ENCODE data around the gene IFNGR2.
"Not testable (repeated sequence)": the region's sequence is repeated elsewhere in the genome, so short reads cannot be mapped to it uniquely, and the experiment has no call there.

Gene IFNGR2

GRCh38 chr21:33378081-33378480 is 25.1 kb upstream of the IFNGR2 start:
- no peak for DNase-seq

DNA sequence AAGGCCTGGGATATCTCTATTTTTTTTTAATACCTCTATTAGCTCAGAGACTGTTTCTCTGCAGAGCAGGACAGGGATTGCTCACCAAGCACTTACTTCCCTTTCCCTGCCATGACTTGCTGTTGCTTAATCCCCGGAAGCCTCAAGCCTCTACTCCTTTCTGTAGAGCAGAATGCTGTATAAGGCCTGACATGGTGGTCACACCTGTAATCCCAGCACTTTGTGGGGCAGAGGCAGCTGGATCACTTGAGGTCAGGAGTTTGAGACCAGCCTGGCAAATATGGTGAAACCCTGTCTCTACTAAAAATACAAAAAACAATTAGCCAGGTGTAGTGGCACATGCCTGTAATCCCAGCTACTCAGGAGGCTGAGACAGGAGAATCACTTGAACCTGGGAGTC is 23.3 kb upstream of the IFNGR2 start:
- peak; percentile 74 to 89 for DNase-seq

DNA sequence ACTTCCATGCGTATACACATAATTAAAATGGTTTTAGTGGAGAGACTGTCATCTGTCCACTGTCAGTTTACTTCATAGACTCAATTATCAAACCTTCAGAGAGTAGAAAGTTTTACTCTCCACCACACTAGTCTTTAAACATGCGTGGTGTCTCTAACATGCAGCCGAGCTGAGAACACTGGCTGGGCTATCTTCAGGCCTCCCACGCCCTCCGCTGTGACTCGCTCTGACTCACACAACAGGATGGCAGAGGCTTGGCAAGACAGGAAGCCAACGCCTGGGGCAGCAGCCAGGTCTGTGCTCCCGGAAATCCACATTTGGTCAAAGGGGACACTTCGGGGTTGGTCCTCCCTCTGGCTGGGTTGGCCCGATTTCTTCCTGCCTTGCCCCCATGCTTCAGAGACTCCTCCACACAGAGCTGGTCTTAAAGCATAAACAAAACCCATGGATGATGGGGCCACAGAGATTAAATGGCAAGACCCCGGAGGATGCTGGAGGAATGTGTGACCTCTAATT is 22.7 kb upstream of the IFNGR2 start:
- DNase-seq, result peak; percentile 93 to 96

GRCh38 chr21:33381381-33381780 is 21.8 kb upstream of the IFNGR2 start:
- not testable (repeated sequence) for DNase-seq

GRCh38 chr21:33383056-33383888 is 19.9 kb upstream of the IFNGR2 start:
- peak; percentile 66 to 80 for DNase-seq

GRCh38 chr21:33384841-33385331 is 18.3 kb upstream of the IFNGR2 start:
- no peak for DNase-seq

DNA sequence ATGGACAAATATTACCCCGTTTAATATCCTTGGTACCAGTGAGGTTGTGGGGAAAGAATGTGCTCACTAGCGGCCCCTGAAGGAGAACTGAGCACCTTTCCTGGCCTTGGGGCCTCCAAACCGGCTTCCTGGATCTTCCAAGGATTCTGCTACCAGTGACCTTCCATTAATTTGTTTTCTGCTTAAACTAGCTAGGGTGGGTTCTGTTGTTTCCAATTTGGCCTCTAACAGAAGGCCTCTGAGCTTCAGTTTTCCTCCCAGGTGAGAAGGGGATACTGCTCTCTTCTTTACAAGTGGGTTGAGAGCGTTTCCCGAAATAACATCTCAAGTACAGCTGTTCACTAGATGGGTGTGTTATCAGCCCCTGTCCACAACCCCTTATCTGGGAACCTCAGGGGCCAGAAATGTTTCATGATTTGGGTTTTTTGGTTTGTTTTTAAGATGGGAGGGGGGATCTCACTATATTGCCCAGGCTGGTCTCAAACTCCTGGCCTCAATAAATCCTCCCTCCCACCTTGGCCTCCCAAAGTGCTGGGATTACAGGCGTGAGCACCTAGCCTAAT is 16.9 kb upstream of the IFNGR2 start:
- peak in 1 of 2 experiments; percentile 8 for DNase-seq

GRCh38 chr21:33387294-33387693 is 15.9 kb upstream of the IFNGR2 start:
- no peak for DNase-seq

GRCh38 chr21:33388188-33388587 is 15.0 kb upstream of the IFNGR2 start:
- DNase-seq, result peak; percentile 20 to 47

- no peak for DNase-seq
Observed at GRCh38 chr21:33390479-33390878, 12.7 kb upstream of the IFNGR2 start.

DNA sequence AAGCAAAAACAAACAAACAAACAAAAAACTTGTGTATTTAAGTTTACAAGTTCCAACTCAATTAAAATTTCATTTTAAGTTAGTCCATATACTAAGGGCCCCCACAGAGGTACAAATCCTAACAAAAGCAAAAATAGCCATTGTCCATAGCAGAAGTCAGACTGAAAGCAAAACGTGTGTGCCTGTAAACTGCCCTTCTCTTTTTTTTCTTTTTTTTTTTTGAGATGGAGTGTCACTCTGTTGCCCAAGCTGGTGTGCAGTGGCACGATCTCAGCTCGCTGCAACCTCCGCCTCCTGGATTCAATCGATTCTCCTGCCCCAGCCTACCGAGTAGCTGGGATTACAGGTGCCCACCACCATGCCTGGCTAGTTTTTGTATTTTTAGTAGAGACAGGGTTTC is 11.6 kb upstream of the IFNGR2 start:
- no peak for DNase-seq

DNA sequence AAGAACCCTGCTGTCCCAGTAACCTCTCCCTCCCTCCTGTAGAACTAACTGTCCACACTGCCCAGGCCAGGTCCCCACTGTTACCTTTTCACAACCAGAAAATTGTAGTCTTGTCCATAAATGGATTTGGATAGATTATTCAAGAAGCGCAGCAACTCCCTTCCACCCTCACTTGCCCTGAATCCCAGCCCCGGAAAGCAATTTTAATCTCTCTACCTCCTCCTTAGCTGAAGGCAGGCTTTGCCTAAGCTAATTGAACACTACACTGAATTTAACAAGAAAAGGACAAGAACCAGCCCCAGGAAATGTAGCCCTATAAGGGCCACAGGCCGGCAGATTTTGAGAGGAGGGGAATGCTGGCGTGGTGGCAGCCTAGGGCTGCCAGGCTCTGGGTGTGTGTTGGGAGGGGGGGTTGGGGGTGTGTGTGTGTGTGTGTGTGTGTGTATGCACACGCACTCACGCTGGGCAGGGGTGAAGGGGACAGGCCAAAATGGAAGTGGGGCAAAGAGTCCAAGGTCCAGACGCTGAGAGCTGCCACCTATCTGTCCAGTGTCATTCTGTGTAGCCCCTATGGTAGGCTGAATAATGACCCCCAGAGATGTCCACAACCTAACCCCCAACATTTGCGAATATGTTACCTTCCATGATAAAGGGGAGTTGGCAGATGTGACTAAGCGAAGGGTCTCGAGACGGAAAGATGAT is 10.8 kb upstream of the IFNGR2 start:
- no peak for DNase-seq

GRCh38 chr21:33393348-33393747 is 9.9 kb upstream of the IFNGR2 start:
- no peak for DNase-seq

DNA sequence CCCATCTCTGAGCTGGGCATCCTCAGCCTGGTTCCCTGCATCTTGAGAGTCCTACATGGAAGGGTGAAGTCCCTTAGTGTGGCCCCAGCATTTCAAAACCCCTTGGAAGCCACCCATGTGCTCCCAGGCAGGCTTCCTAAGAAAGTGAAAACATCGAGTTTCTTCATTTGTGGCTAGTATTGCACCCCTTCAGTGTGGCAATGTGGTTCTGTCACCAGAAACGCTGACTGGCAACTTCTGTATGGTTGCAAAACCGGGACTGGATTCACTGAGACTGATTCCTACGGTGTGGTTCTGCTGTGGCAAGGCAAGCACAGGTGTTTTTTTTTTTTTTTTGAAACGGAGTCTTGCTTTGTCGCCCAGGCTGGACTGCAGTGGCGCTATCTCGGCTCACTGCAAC is 9.0 kb upstream of the IFNGR2 start:
- peak; percentile 59 to 70 for DNase-seq

DNA sequence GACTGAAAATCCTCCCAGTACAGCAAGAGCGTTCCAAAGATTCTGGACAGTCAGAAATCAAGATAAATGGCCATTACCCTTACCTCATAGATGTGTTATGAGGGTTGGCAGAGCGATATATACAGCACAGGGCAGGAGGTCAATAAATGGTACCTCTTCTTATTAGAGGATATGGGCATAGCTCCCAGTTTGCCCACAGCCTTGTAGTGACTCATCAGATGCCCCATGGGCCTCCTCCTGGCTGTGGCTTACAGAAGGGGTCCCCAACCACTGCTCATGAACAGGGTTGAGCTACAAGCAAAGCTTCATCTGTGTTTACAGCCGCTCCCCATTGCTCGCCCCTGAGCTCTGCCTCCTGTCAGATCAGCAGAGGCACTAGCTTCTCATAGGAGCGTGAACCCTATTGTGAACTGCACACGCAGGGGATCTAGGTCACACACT is 7.3 kb upstream of the IFNGR2 start:
- DNase-seq, result no peak

GRCh38 chr21:33396436-33396835 is 6.8 kb upstream of the IFNGR2 start:
- DNase-seq, result no peak

DNA sequence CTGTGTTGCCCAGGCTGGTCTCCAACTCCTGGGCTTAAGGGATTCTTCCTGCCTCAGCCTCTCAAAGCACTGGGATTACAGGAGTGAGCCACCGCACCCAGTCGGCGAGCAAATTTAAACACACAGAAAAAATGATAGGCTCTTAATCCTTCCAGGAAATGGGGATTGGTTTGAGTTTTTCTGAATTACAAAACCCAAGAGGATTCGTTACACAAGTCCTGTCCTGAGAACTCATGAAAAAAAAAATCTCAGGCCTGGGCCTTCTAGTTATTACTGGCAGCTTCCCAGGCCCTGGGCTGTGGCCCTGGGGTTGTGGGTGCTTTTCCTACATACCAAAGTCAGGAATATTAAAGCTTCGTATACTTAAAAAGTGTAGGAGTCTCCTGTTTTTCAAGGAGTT is 6.3 kb upstream of the IFNGR2 start:
- no peak for DNase-seq

DNA sequence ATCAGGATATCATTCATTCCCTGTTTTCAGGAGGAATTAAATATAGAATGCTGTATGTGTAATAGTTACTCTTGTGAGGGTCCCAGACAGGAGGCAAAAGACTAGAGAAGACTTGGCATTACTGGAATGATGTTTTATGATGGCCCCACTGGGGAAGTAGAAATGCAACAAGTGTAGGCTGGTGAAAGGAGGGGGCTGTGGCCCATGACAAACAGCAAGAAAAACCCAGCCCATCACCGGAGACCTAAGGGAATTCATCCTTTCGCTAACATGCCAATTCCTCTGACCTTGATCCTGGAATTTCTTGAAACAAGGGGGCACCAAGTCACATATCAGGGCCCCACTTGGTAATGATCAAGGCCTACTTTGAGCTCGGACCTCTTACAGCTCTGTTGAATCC is 5.5 kb upstream of the IFNGR2 start:
- DNase-seq, result no peak

- no peak for DNase-seq
Observed at GRCh38 chr21:33398361-33398760, 4.9 kb upstream of the IFNGR2 start.

DNA sequence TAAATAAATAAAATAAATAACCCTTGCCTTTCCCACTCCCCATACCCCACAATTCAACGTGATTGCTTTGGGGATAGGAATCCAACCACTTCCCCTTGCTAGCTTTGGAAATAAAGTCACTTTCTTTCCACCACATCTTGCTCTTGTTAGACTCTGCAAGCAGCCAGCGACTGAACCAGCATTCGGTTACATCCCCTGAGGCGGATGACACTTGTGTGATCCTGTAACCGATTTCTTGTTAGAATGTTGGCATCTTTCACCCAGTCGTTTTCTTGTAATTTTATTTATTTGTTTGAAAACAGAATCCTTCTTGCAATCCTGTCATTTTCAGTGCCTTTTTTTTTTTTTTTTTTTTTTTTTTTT is 1.6 kb upstream of the IFNGR2 start:
- DNase-seq, result peak in 1 of 2 experiments; percentile 42

DNA sequence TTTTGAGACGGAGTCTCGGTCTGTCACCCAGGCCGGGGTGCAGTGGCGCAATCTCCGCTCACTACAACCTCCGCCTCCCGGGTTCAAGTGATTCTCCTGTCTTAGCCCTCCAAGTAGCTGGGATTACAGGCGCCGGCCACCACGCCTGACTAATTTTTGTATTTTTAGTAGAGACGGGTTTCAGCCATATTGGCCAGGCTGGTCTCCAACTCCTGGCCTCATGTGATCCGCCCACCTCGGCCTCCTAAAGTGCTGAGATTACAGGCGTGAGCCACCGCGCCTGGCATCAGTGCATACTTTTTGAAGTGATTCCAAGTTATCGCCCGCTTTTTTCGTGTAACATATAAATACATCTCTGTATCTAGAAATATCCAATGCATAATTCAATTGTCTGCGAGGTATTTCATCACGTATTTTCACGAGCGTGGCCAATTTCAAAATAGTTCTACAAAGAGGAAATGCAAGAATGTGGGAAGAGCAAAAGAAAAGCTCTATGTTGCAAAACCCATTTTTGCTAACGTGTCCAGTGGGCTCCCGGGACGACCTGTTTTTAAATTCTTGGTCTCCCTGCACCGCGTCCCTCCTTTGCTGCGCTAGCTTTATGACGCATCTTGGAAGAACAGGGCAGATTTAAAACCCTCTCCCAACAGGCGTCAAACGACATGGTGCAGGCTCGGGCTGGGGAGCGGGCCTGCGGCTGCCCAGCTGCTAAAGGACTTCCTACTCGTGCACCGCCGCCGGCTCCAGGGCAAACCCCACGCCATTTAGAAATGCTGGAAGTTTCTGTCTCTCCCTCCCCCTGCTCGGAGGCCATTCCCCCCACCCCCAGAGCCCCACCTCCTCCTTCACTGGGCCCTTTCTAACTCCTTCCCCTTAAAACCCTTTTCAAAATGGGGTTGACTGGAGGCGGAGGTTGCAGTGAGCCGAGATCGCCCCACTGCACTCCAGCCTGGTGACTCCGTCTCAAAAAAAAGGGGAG is 923 bp upstream of the IFNGR2 start:
- DNase-seq, result peak; percentile 65 to 72

Data from Kasumi-1 (cell line).